HG03432 (cell line): ENCODE measurements around the gene BARX2.
A peak's percentile ranks its signal among the peaks of the same experiment; 100 is the strongest.

Source experiments
- ATAC-seq: cut with Tn5 transposase; IDR thresholded peaks from one replicate; pipeline ENCODE4 v1.9.1; 2021; ENCODE audit warnings: mild to moderate bottlenecking, moderate library complexity; ENCODE audit not compliant: unreplicated experiment

BARX2 gene

GRCh38 chr11:129396454-129396853 is 20.8 kb downstream of the BARX2 start:
- ATAC-seq = no peak

GRCh38 chr11:129402206-129403171 is 26.8 kb downstream of the BARX2 start:
- ATAC-seq = no peak

- ATAC-seq = no peak
Observed at GRCh38 chr11:129404731-129405130, 29.1 kb downstream of the BARX2 start.

GRCh38 chr11:129408865-129409444 is 33.3 kb downstream of the BARX2 start:
- no peak for ATAC-seq

- ATAC-seq = no peak
Observed at GRCh38 chr11:129410395-129410960, 34.8 kb downstream of the BARX2 start.

GRCh38 chr11:129412494-129412893 is 36.8 kb downstream of the BARX2 start:
- no peak for ATAC-seq

GRCh38 chr11:129414144-129414872 is 38.7 kb downstream of the BARX2 start:
- ATAC-seq = no peak

- no peak for ATAC-seq
Observed at GRCh38 chr11:129416080-129416820, 40.6 kb downstream of the BARX2 start.

GRCh38 chr11:129417458-129417857 is 41.8 kb downstream of the BARX2 start:
- peak; percentile 35 for ATAC-seq

- ATAC-seq = peak; percentile 85
Observed at GRCh38 chr11:129418039-129418438, 42.4 kb downstream of the BARX2 start.

GRCh38 chr11:129419386-129419785 is 43.7 kb downstream of the BARX2 start:
- no peak for ATAC-seq

GRCh38 chr11:129423426-129423825 is 47.8 kb downstream of the BARX2 start:
- ATAC-seq = no peak

GRCh38 chr11:129425214-129425613 is 49.6 kb downstream of the BARX2 start:
- no peak for ATAC-seq

- ATAC-seq = no peak
Observed at GRCh38 chr11:129426038-129426437, 50.4 kb downstream of the BARX2 start.

GRCh38 chr11:129426776-129427175 is 51.1 kb downstream of the BARX2 start:
- ATAC-seq = no peak

GRCh38 chr11:129427376-129427775 is 51.7 kb downstream of the BARX2 start:
- no peak for ATAC-seq

GRCh38 chr11:129427816-129428406 is 52.3 kb downstream of the BARX2 start:
- no peak for ATAC-seq

- no peak for ATAC-seq
Observed at GRCh38 chr11:129428557-129428956, 52.9 kb downstream of the BARX2 start.

- ATAC-seq = no peak
Observed at GRCh38 chr11:129434641-129435498, 59.2 kb downstream of the BARX2 start.
